HG02840 (cell line): ENCODE measurements around the gene FGD5.

ENCODE experiments used
- ATAC-seq: cut with Tn5 transposase; IDR thresholded peaks from one replicate; pipeline ENCODE4 v1.9.1; 2021; ENCODE audit warnings: mild to moderate bottlenecking, moderate library complexity, moderate number of reproducible peaks; ENCODE audit not compliant: unreplicated experiment, low FRiP score

Gene FGD5

GRCh38 chr3:14950274-14950673, 131.5 kb downstream of the FGD5 start:
- no peak for ATAC-seq

DNA sequence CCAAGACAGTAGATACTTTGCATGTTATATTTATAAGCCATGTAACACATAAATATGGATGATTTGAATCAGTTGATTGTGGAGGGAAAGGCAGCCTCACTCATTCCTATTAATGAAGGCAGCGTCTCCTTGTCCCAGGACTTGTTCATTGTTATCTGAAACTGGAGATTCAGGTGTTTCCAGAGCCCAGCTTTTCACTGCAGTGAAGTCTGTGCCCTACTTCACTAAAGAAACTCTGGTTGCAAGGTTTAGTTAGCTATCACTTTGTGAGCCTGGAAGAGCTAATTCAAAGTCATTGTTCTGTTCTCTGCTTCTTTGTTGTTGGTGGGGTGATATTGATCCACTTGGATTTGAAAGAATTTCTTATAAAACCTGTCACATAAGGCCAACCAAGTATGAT, 138.4 kb downstream of the FGD5 start:
- no peak for ATAC-seq

DNA sequence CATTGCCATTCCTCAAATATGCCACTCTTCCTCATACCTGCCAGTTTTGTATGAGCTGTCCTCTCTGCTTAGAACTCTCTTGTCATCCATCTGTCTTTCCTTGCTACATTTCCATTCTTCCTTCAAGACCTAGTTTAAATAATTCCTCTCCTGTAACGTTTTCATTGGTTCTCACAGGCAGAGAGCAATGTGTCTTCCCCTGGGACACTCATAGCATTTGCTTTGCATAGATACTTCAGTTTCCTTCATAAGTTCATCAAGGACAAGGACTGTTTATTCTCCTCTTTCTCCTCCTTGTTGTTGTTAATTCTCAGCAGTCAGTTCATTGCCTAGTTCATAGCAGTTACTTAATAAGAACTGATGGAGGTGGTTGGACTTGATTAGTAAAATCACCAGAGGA, 139.2 kb downstream of the FGD5 start:
- no peak for ATAC-seq

DNA sequence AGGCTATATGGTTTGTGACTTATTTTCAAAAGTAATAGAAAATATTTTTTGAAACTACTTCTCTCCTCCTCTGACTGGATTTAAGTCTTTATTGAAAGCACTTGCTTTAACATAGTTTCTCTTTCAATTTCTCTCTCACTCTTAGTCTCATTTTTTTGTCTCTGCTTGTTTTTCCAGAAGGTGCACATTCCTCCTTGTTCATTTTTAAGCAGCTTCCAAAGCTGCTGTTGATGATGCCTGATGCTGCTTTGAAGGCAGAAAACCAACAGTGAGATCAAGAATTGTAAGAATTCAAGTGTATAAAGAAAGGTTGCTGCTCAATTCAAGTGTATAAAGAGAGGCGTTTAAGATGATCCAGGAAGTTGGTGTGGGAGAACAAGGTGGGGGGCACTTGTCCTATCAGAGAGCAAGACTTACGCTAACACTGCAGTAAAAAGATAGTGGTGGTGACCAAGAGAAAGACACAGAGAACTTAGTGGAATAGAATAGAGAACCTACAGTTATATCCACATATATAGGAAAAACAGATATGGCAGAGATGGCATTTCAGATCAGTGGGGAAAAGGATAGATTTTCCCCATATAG, 140.7 kb downstream of the FGD5 start:
- no peak for ATAC-seq

- ATAC-seq = no peak
Measured at GRCh38 chr3:14962762-14963161, 144.0 kb downstream of the FGD5 start.

GRCh38 chr3:14967285-14967684, 148.5 kb downstream of the FGD5 start:
- ATAC-seq = no peak

DNA sequence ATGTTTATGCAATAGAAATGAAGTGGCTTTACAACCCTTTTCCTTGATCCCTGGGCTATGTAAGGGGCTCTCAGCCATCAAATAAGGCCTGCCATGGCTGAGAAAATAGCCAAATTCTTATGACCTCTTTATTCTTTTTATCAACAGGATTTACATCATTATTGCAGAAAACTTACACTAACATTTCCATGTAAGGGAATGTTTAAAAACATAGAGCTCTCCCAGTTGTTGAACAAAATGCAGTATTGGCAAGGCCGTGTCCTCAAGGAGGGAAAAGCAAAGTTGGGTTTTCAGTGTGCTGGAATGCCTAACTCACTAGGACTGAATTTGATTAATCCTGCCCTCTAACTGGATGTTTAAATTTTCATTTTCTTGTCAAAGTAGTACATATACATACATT, 150.9 kb downstream of the FGD5 start:
- ATAC-seq = no peak

DNA sequence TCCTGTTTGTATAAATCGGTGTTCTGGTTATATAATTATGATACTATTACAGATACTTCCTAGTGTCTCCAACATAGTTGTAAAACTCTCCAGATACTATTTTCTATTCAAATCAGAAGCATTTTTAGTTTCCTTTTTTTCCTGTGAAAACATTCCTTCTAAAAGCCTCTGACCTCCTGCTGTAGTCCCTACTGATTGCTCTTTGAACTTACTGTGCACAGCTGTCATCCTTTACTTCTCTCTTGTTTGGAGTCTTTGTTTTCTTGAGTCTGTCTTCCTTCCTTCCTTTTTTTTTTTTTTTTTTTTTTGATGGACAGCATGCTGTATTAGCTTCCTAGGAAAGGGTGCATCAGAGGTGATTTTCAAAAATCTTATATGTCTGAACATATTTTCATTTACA, 157.6 kb downstream of the FGD5 start:
- no peak for ATAC-seq

DNA sequence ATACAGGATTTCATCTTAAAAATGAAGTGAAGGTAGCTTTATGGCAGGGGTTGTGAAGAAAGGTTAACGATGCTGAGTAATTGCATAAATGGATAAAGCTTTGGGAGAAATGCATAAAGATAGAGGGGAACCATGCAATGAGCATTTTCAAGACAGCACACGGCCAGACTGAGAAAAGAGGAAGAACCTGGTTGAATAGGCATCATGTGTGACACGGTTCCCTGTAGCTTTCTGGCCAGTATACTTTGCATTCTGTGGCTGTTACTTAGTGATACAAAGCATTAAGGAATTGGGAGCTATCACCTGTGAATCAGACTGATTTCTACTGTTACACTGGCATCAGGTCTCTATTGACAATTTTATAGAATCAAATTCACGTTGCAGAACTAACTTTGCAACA, 161.9 kb downstream of the FGD5 start:
- ATAC-seq = no peak
